NCI-H345 (cell line): ENCODE measurements around the gene IL1RAPL1.
"Not testable (repeated sequence)": the region's sequence is repeated elsewhere in the genome, so short reads cannot be mapped to it uniquely, and the experiment has no call there.

ENCODE experiments used
- DNase-seq: peaks from one replicate; lab custom pipeline; 2025; lab: John Stamatoyannopoulos, UW

The IL1RAPL1 gene

GRCh38 chrX:28628120-28628519 is 40.9 kb downstream of the IL1RAPL1 start:
- DNase-seq: no peak

DNA sequence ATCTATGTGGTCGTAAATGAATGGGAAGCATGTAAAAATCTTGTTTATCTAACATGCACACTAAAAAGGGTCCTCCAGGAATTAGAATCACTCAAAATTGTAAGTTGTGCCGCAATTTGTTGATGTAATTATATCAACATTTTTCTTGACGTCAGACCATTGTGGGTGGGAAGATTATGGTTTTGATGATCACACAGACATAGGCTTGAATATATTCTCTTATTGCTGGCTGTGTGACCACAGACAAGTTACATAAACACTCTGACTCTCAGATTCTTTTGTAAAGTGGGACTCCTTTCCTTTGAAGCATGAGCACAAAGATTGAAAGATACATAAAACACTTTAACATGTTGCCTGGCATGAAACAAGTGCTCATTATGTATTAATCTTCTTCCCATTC is 51.5 kb downstream of the IL1RAPL1 start:
- DNase-seq: no peak

DNA sequence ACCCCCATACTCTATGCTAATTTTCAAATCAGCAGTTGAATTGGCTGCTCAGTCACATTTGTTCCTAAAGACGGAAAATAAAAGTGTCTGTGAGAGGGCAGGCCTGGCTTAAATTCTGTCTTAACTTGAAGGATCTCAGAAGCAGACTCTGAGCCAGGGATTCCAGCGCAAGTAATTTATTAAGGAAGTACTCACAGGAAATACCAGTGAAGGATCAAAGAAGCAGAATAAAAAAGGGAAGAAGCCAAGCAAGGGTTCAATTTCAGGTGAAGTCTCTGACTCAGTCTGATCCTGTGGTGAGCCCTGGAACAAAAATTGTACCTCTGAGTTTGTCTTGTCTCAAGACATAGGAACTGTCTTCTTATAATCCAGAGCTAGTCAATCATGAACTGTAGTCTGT is 52.2 kb downstream of the IL1RAPL1 start:
- no peak for DNase-seq

GRCh38 chrX:28649541-28649940 is 62.3 kb downstream of the IL1RAPL1 start:
- no peak for DNase-seq

DNA sequence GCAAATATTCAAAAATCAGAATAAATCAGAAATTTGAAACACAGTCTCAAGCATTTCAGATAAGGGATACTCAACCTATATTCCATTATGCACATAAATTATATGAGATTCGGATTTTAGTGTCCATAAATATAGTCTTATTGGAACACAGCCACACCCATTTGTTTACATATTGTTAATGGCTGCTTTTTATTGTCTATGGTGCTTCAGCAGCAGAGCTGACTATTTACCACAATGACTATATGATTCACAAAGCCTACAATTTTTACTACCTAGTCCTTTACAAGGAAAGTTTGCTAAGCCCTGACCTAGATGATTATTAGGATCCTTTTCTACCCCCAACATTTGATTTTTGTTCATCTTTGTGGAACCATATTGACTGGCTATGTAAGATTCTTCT is 63.9 kb downstream of the IL1RAPL1 start:
- no peak for DNase-seq

- no peak for DNase-seq
Observed at GRCh38 chrX:28659269-28659668, 72.0 kb downstream of the IL1RAPL1 start.

DNA sequence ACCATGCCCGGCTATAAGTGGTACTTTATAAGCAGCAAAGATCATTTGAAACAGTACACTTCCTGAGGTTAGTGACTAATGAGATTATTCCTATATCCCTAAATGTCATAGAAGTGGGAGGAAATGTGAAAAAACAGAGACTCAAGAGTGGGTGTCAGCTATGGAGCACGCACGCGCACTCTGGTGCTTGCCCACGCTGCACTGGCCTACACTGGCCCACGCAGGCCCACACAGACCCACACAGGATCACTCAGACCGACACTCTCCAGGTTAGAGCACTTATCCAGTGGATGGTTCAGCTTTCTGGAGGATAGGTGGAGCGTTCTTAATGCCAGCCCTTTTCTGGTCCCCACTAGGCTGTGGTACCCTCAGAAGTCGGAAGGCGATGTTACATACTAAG is 78.5 kb downstream of the IL1RAPL1 start:
- no peak for DNase-seq

DNA sequence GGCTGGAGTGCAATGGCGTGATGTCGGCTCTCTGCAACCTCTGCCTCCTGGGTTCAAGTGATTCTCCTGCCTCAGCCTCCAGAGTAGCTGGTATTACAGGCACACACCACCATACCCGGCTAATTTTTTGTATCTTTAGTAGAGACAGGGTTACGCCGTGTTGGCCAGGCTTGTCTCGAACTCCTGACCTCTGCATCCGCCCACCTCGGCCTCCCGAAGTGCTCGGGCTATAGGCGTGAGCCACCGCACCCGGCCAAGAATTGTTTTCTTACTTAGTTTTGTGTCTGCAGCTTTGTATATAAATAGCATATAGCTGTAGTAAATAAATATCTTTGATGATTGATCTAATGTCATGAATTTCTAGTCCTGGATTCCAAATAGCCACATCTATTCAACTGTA is 81.1 kb downstream of the IL1RAPL1 start:
- DNase-seq: no peak

GRCh38 chrX:28668957-28669356 is 81.7 kb downstream of the IL1RAPL1 start:
- no peak for DNase-seq

GRCh38 chrX:28670074-28670473 is 82.8 kb downstream of the IL1RAPL1 start:
- DNase-seq: no peak

DNA sequence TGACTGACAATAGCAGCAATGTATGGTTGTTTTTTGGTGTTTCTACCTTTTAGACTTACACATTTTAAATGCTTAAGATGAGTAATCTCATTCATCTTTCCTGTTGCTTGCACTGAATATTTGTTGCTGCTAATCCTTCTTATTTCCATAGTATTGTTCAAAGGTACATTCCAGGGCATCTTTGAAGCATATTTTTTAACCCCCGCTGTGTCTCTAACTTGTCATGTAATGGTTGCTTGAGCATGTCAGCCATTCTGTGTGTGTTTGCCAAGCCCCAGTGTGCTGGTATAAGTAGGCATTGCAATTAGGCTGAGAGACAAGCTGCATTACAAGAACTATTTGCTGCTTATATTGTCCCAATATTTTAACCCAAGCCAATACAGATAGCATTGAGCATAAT is 87.9 kb downstream of the IL1RAPL1 start:
- no peak for DNase-seq

DNA sequence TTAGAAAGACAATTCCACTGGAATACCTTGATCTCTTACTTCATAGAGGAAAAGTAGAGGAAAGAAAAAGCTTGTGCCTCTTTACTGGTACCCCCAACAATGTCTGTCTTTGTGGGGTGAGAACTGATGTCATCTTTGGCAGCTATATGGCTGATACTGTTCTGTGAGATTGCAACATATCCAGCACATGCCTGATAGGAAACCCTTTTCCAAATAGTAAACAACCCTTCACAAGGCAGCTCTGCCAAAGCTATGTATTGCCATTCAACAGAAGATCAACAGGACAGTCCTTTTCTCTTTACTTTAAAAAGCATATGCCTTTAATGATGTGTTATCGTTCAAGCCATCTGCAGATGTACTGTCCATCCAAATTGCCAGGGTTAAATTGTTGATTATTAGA is 105.9 kb downstream of the IL1RAPL1 start:
- no peak for DNase-seq

- no peak for DNase-seq
Observed at GRCh38 chrX:28697732-28698131, 110.5 kb downstream of the IL1RAPL1 start.

DNA sequence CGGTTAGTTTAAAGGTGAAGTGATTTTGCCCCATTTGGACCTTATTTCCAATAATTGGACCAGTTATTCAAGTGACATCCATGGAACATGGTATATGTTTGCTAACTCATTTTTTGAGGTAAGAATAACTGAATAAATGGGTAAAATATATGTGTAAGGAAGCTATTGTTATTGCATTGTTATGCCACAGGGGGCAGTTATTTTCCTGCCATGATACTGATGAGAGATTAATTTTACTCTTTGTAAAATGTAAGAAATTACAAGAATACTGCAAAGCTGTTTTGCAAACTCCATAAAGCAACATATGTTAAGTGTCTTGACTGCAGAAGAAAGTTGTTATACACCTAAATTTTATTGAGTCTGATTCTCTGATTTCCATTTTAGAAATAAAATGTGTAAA is 114.0 kb downstream of the IL1RAPL1 start:
- DNase-seq: no peak

DNA sequence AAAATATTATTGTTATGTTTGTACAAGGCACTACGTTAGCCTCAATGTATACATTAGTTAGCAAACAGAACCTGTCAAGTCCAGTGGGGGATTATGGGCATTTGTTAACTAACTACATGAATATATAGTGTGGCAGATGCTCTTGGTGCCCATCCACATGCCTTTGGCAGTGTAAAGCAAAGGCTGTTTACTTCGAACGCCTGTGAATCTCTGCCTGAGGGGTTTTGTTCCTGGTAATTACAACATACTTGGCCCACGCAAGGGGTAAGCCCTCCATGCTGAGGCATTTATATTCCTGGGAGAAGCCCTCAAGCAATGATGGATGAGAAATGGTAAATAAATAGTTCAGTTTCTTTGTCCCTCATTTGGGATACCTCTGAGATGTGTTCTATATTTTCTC is 119.7 kb downstream of the IL1RAPL1 start:
- no peak for DNase-seq

- DNase-seq: no peak
Observed at GRCh38 chrX:28709421-28709820, 122.2 kb downstream of the IL1RAPL1 start.

DNA sequence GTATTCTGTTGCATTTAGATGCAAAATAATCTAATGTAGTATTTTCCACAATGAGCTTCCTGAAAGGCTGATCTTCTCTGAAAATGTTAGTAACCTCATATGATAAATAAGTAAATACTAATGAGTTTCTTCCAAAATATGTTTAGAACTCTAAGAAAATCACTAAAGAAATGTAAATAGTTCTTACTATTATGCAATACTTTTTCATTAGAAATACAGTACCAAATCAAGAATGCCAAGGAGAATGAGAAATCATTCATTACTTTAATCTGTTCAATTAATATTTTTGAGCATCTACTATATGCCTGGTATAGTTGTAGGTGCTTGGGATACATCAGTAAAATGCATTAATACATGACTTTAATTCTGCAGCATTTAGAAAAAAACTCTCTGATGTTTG is 130.6 kb downstream of the IL1RAPL1 start:
- no peak for DNase-seq

GRCh38 chrX:28718450-28718849 is 131.2 kb downstream of the IL1RAPL1 start:
- no peak for DNase-seq

DNA sequence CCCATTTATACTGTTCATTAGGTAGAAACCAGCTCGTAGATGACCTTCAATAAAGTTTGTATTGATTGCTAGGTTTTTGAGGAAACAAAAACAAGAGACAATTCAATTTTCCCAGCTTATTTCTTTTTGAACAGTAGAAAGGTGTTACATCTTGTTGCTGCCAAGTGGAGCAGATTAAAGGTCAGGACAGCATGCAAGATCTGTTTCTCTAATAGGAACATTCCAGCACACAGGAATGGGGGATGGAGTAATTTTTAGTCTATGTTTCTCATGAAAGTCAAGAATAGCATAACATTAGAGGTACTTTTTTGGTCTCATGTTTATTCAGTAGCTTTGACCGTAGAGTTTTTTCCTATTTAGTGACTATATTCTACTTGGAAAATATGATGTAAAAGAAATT is 132.4 kb downstream of the IL1RAPL1 start:
- no peak for DNase-seq

DNA sequence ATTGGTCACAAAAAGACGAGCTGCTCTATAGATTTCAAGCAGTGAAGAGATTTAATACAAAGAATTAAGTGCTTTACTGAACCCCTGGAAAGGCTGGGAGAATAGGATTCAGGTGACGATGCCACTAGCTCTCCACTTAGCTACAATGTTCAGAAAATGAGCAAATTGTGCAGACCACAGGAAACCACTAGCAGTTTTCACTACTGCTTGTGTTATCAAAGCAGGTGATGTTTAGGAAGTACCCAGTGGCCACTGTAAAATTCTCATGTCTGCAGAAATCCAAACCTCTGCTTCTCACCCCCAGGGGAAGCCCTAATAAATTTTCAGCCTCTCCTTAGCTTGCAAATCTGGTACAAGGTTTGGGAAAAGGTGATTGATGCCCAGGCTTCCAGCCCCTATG is 165.1 kb downstream of the IL1RAPL1 start:
- no peak for DNase-seq

DNA sequence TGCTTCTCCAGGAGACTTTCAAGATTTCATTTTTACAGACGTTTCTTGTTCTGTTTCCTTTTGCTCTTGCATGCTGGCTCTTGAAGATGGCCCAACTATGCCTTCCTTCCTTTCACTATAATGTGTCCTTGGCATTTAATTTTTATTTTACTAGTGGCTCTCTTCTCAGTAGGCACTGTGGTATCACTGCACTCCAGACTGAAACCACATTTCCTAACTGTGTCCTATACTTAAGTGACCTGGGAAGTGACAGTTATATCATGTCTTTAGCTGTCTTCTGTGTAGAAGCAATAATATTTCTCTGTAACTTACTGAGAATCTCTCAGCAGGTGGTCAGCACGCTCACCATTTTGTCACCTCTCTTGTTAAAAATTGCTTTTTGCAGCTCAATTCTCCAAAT is 168.9 kb downstream of the IL1RAPL1 start:
- no peak for DNase-seq

GRCh38 chrX:28756647-28757046 is 169.4 kb downstream of the IL1RAPL1 start:
- DNase-seq: no peak

- DNase-seq: no peak
Observed at GRCh38 chrX:28757290-28757689, 170.0 kb downstream of the IL1RAPL1 start.

GRCh38 chrX:28766561-28766960 is 179.3 kb downstream of the IL1RAPL1 start:
- DNase-seq: not testable (repeated sequence)

GRCh38 chrX:28773807-28774206 is 186.6 kb downstream of the IL1RAPL1 start:
- no peak for DNase-seq
